Neural cell (in vitro differentiated cells): Measurements from ENCODE around the gene PGAM4. TPM values are rescaled to one million over a fixed set of nuclear protein-coding genes. Genes with fewer than 3 reads are reported as not detected.

Source experiments
- H2AFZ ChIP-seq: fragments of 200-600, 300-800 bp; sonication (generic), shearing (Covaris generic); 2 replicates; pipeline ENCODE4 v1.6.0; 2014; ENCODE audit warnings: low read depth, mild to moderate bottlenecking, antibody characterized with exemption, low read length, moderate library complexity
- H3F3A ChIP-seq: fragments of 200-600 bp; shearing (Covaris generic); 2 replicates; pipeline ENCODE4 v1.6.1; 2016; ENCODE audit warnings: mild to moderate bottlenecking, moderate library complexity, mixed read lengths, antibody characterized with exemption, low read length; ENCODE audit not compliant: insufficient read depth, poor library complexity, severe bottlenecking
- H3K27ac ChIP-seq: fragments of 200-600, 300-800 bp; sonication (generic), shearing (Covaris generic); 2 replicates; pipeline ENCODE4 v1.5.1; 2014; ENCODE audit warnings: mild to moderate bottlenecking, low read length, moderate library complexity
- H3K27me3 ChIP-seq: fragments of 300-800, 200-600 bp; sonication (generic), shearing (Covaris generic); 2 replicates; pipeline ENCODE4 v1.6.0; 2014; ENCODE audit warnings: mild to moderate bottlenecking, low read depth, low read length, moderate library complexity; ENCODE audit not compliant: insufficient read depth
- H3K36me3 ChIP-seq: fragments of 300-800, 200-600 bp; sonication (generic), shearing (Covaris generic); 2 replicates; pipeline ENCODE4 v1.5.1; 2014; ENCODE audit warnings: mild to moderate bottlenecking, antibody characterized with exemption, low read length, moderate library complexity; ENCODE audit not compliant: insufficient read depth
- H3K4me2 ChIP-seq: fragments of 300-800, 200-600 bp; sonication (generic), shearing (Covaris generic); 2 replicates; pipeline ENCODE4 v1.6.0; 2014; ENCODE audit warnings: mild to moderate bottlenecking, low read length
- H3K4me3 ChIP-seq: fragments of 300-800, 200-600 bp; sonication (generic), shearing (Covaris generic); 2 replicates; pipeline ENCODE4 v1.5.1; 2014; ENCODE audit warnings: mild to moderate bottlenecking, low read length, moderate library complexity
- H3K79me2 ChIP-seq: fragments of 200-600 bp; shearing (Covaris generic); replicated peaks from 2 replicates; pipeline ENCODE4 v1.6.0; 2014; ENCODE audit warnings: mild to moderate bottlenecking, low read length, moderate library complexity; ENCODE audit not compliant: insufficient read depth
- H3K9ac ChIP-seq: fragments of 300-800, 200-600 bp; sonication (generic), shearing (Covaris generic); 2 replicates; pipeline ENCODE4 v1.6.1; 2016; ENCODE audit warnings: mild to moderate bottlenecking, low read length, mixed read lengths
- H3K9me2 ChIP-seq: fragments of 200-600 bp; shearing (Covaris generic); 2 replicates; pipeline ENCODE4 v1.6.1; 2016; ENCODE audit warnings: mild to moderate bottlenecking, low read length, mixed read lengths; ENCODE audit not compliant: insufficient read depth
- H3K9me3 ChIP-seq: fragments of 200-600, 300-800 bp; sonication (generic), shearing (Covaris generic); 2 replicates; pipeline ENCODE4 v1.6.1; 2016; ENCODE audit warnings: mild to moderate bottlenecking, mixed run types, low read length, moderate library complexity, mixed read lengths
- H4K20me1 ChIP-seq: fragments of 200-600 bp; shearing (Covaris generic); 2 replicates; pipeline ENCODE4 v1.6.1; 2016; ENCODE audit warnings: mild to moderate bottlenecking, mixed run types; ENCODE audit not compliant: insufficient read depth
- CTCF ChIP-seq: fragments of 450-650 bp; IDR thresholded peaks from 2 replicates; pipeline ENCODE4 v1.5.1; 2014; ENCODE audit warnings: antibody characterized with exemption, mild to moderate bottlenecking, moderate library complexity; ENCODE audit not compliant: poor library complexity, severe bottlenecking
- EP300 ChIP-seq: fragments of 450-650 bp; conservative IDR thresholded peaks from 2 replicates; pipeline ENCODE4 v1.6.1; 2014; ENCODE audit warnings: antibody characterized with exemption, mild to moderate bottlenecking, moderate library complexity; ENCODE audit not compliant: poor library complexity, severe bottlenecking
- EZH2 ChIP-seq: fragments of 200-600, 300-800 bp; shearing (Covaris generic), sonication (generic); IDR thresholded peaks from 2 replicates; pipeline ENCODE4 v1.6.1; 2014; ENCODE audit warnings: antibody characterized with exemption, low read length, borderline replicate concordance, mild to moderate bottlenecking; ENCODE audit not compliant: insufficient read depth, poor library complexity, severe bottlenecking
- MXI1 ChIP-seq: fragments of 450-650 bp; conservative IDR thresholded peaks from 2 replicates; pipeline ENCODE4 v1.6.1; 2014; ENCODE audit warnings: antibody characterized with exemption, mild to moderate bottlenecking; ENCODE audit not compliant: poor library complexity, severe bottlenecking
- POLR2AphosphoS5 ChIP-seq: IDR thresholded peaks from 2 replicates; pipeline ENCODE4 v1.6.1; 2012
- RAD21 ChIP-seq: fragments of 450-650 bp; conservative IDR thresholded peaks from 2 replicates; pipeline ENCODE4 v1.6.1; 2014; ENCODE audit warnings: antibody characterized with exemption, mild to moderate bottlenecking, moderate library complexity
- REST ChIP-seq: IDR thresholded peaks from 2 replicates; pipeline ENCODE4 v1.6.1; 2012; ENCODE audit warnings: borderline replicate concordance
- SMC3 ChIP-seq: fragments of 450-650 bp; conservative IDR thresholded peaks from 2 replicates; pipeline ENCODE4 v1.6.1; 2014; ENCODE audit warnings: antibody characterized with exemption, mild to moderate bottlenecking, moderate library complexity; ENCODE audit not compliant: poor library complexity
- TAF1 ChIP-seq: IDR thresholded peaks from 2 replicates; pipeline ENCODE4 v1.6.1; 2012; ENCODE audit warnings: low read depth
- polyA minus RNA-seq: library from RNA; depleted of rRNA, polyadenylated mRNA; stranded (reverse); fragments of >200 nt; gene quantifications from 2 replicates; pipeline ENCODE4 v1.2.3, GENCODE V29; 2014
- polyA plus RNA-seq: library from polyadenylated mRNA; depleted of rRNA; stranded (reverse); fragments of >200 nt; gene quantifications from 2 replicates; pipeline ENCODE4 v1.2.3, GENCODE V29; 2014

The PGAM4 gene
- not detected in 2 replicates for polyA plus RNA-seq
- polyA minus RNA-seq, result not detected in 2 replicates

GRCh38 chrX:77969538-77969937, at the start of gene PGAM4:
Gene PGAM4 (minus strand): TSS chrX:77969638. CDS start chrX:77969638, 0 bp downstream.
- Histone ChIP-seq H3K4me2 (no peak within 1 kb of the TSS), H2AFZ (no peak within 1 kb of the TSS), H3K79me2 (no peaks in the 10 kb centered on the region), H3K9ac (no peak within 1 kb of the TSS), H3K9me2 (no peaks in the 10 kb centered on the region), H3F3A (no peaks in the 10 kb centered on the region), H3K9me3 (no peaks in the 10 kb centered on the region), H3K4me3 (no peak within 1 kb of the TSS), H3K27ac (no peak within 1 kb of the TSS), H4K20me1 (no peaks in the 10 kb centered on the region), H3K36me3 (no peaks in the 10 kb centered on the region), H3K27me3 (no peaks in the 10 kb centered on the region)
- no peak for TF ChIP-seq RAD21
- TF ChIP-seq MXI1, result no peak

GRCh38 chrX:78011846-78012245, 42.4 kb upstream of the PGAM4 start:
- H3K27me3 ChIP-seq, result no peaks in the 10 kb centered on the region
- H3K9me3 ChIP-seq, result no peaks in the 10 kb centered on the region
- no peaks in the 10 kb centered on the region for H3K9me2 ChIP-seq
- TF ChIP-seq TAF1, result no peak
- no peak overlapping the region for H3K4me2 ChIP-seq
- no peaks in the 10 kb centered on the region for H3K36me3 ChIP-seq
- no peak overlapping the region for H2AFZ ChIP-seq
- no peaks in the 10 kb centered on the region for H3F3A ChIP-seq
- H3K4me3 ChIP-seq, result no peak overlapping the region
- H3K27ac ChIP-seq, result no peak overlapping the region
- no peaks in the 10 kb centered on the region for H4K20me1 ChIP-seq
- no peak overlapping the region for H3K9ac ChIP-seq
- H3K79me2 ChIP-seq, result no peaks in the 10 kb centered on the region

GRCh38 chrX:77979870-77980269, 10.4 kb upstream of the PGAM4 start:
- no peak overlapping the region for H3K27ac ChIP-seq
- H4K20me1 ChIP-seq, result no peaks in the 10 kb centered on the region
- H3K4me2 ChIP-seq, result no peak overlapping the region
- H3K4me3 ChIP-seq, result no peak overlapping the region
- no peaks in the 10 kb centered on the region for H3F3A ChIP-seq
- no peaks in the 10 kb centered on the region for H3K79me2 ChIP-seq
- H2AFZ ChIP-seq, result no peak overlapping the region
- no peaks in the 10 kb centered on the region for H3K27me3 ChIP-seq
- TF ChIP-seq POLR2AphosphoS5 (no peak), CTCF (no peak), EP300 (no peak), EZH2 (no peak), SMC3 (no peak), RAD21 (no peak), TAF1 (no peak)
- no peaks in the 10 kb centered on the region for H3K9me3 ChIP-seq
- no peaks in the 10 kb centered on the region for H3K9me2 ChIP-seq
- no peak overlapping the region for H3K9ac ChIP-seq
- H3K36me3 ChIP-seq, result no peaks in the 10 kb centered on the region

- Histone ChIP-seq H3K79me2 (no peaks in the 10 kb centered on the region), H3K27me3 (no peaks in the 10 kb centered on the region), H3K9ac (no peak overlapping the region), H3K27ac (no peak overlapping the region), H3K9me2 (no peaks in the 10 kb centered on the region), H3K36me3 (no peaks in the 10 kb centered on the region), H3K9me3 (no peaks in the 10 kb centered on the region), H3F3A (no peaks in the 10 kb centered on the region), H3K4me3 (no peak overlapping the region), H4K20me1 (no peaks in the 10 kb centered on the region), H3K4me2 (no peak overlapping the region), H2AFZ (no peak overlapping the region)
- TF ChIP-seq REST (no peak), RAD21 (no peak), MXI1 (no peak), CTCF (no peak), EZH2 (no peak), SMC3 (no peak), EP300 (no peak), POLR2AphosphoS5 (no peak), TAF1 (no peak)
Measured at GRCh38 chrX:77977518-77977917, 8.1 kb upstream of the PGAM4 start.
